ENCODE measurements around the gene FAR1.

The FAR1 gene

GRCh38 chr11:13676576-13676975, 8.1 kb downstream of the FAR1 start:
- H2AFZ ChIP-seq (ENCODE audit: low read length): no peak overlapping the region
- H3K4me1 ChIP-seq (ENCODE audit: low read length): peaks cover 15% of the 10 kb centered on the region
- peaks cover 51% of the 10 kb centered on the region for H4K20me1 ChIP-seq (ENCODE audit: insufficient read depth, low read length)
- peaks cover 100% of the 10 kb centered on the region for H3K79me2 ChIP-seq (ENCODE audit: low read length)
- no peak for TF ChIP-seq EZH2 (optimal IDR thresholded peaks at IDR 0.05; ENCODE audit: low read depth, low read length)
- TF ChIP-seq, protein P1, sequence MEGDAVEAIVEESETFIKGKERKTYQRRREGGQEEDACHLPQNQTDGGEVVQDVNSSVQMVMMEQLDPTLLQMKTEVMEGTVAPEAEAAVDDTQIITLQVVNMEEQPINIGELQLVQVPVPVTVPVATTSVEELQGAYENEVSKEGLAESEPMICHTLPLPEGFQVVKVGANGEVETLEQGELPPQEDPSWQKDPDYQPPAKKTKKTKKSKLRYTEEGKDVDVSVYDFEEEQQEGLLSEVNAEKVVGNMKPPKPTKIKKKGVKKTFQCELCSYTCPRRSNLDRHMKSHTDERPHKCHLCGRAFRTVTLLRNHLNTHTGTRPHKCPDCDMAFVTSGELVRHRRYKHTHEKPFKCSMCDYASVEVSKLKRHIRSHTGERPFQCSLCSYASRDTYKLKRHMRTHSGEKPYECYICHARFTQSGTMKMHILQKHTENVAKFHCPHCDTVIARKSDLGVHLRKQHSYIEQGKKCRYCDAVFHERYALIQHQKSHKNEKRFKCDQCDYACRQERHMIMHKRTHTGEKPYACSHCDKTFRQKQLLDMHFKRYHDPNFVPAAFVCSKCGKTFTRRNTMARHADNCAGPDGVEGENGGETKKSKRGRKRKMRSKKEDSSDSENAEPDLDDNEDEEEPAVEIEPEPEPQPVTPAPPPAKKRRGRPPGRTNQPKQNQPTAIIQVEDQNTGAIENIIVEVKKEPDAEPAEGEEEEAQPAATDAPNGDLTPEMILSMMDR (IDR thresholded peaks at IDR 0.05; ENCODE audit: low read length): no peak
- TF ChIP-seq EZH2phosphoT487 (IDR thresholded peaks at IDR 0.05; ENCODE audit: low read length): no peak
- no peaks in the 10 kb centered on the region for H3K27me3 ChIP-seq (replicated peaks; ENCODE audit: insufficient read depth, low read length)
- H3K4me2 ChIP-seq (ENCODE audit: low read depth, low read length): no peak overlapping the region
- H3K9me2 ChIP-seq (replicated peaks; ENCODE audit: insufficient read depth, low read length): no peaks in the 10 kb centered on the region
- H3K27ac ChIP-seq (ENCODE audit: low read length): no peak overlapping the region
- H3K4me3 ChIP-seq (ENCODE audit: low read length): no peak overlapping the region
- no peaks in the 10 kb centered on the region for H3K9me3 ChIP-seq (replicated peaks; ENCODE audit: insufficient read depth, low read length)
- H3K9ac ChIP-seq (ENCODE audit: low read length): no peak overlapping the region
- H3F3A ChIP-seq (ENCODE audit: insufficient read depth, low read length): no peaks in the 10 kb centered on the region; the same call in 1 of the 2 replicates
- 0 out of 2 replicates have a peak, but pooled peaks cover 1% of the 10 kb centered on the region for H3K36me3 ChIP-seq (replicated peaks; ENCODE audit: insufficient read depth, low read length)
- no peak for DNase-seq

DNA sequence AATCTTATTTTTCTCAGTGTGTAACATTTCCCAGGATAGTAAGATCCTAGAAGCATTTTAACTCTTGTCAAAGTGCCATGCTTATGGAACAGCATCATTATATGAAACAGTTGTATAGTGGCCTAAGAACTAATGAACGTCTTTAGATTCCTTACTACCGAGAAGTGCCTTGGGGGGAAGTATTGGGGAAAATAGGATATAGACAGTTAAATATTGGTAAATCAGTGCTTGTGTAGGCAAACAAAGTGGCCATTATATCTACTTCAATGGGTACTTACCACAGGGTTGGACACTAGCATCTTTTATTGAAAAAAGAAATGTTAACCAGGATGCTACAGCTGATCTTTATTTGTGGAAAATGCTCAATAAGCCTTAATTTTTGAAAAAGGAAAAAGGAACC, 11.3 kb downstream of the FAR1 start:
- no peak overlapping the region for H2AFZ ChIP-seq (ENCODE audit: low read length)
- H3K9me2 ChIP-seq (replicated peaks; ENCODE audit: insufficient read depth, low read length): no peaks in the 10 kb centered on the region
- H3K9ac ChIP-seq (ENCODE audit: low read length): no peak overlapping the region
- no peaks in the 10 kb centered on the region; the same call in 1 of the 2 replicates for H3F3A ChIP-seq (ENCODE audit: insufficient read depth, low read length)
- H3K27me3 ChIP-seq (replicated peaks; ENCODE audit: insufficient read depth, low read length): no peaks in the 10 kb centered on the region
- H3K4me2 ChIP-seq (ENCODE audit: low read depth, low read length): no peak overlapping the region
- no peak overlapping the region for H3K4me3 ChIP-seq (ENCODE audit: low read length)
- H3K4me1 ChIP-seq (ENCODE audit: low read length): no peaks in the 10 kb centered on the region
- DNase-seq: no peak
- no peaks in the 10 kb centered on the region for H3K36me3 ChIP-seq (replicated peaks; ENCODE audit: insufficient read depth, low read length)
- no peak overlapping the region for H3K27ac ChIP-seq (ENCODE audit: low read length)
- H3K79me2 ChIP-seq (ENCODE audit: low read length): peaks cover 100% of the 10 kb centered on the region
- peaks cover 66% of the 10 kb centered on the region for H4K20me1 ChIP-seq (ENCODE audit: insufficient read depth, low read length)
- H3K9me3 ChIP-seq (replicated peaks; ENCODE audit: insufficient read depth, low read length): no peaks in the 10 kb centered on the region
- TF ChIP-seq, protein P1 (IDR thresholded peaks at IDR 0.05; ENCODE audit: low read length): no peak
- TF ChIP-seq EZH2phosphoT487 (IDR thresholded peaks at IDR 0.05; ENCODE audit: low read length) (no peak), EZH2 (optimal IDR thresholded peaks at IDR 0.05; ENCODE audit: low read depth, low read length) (no peak)

DNA sequence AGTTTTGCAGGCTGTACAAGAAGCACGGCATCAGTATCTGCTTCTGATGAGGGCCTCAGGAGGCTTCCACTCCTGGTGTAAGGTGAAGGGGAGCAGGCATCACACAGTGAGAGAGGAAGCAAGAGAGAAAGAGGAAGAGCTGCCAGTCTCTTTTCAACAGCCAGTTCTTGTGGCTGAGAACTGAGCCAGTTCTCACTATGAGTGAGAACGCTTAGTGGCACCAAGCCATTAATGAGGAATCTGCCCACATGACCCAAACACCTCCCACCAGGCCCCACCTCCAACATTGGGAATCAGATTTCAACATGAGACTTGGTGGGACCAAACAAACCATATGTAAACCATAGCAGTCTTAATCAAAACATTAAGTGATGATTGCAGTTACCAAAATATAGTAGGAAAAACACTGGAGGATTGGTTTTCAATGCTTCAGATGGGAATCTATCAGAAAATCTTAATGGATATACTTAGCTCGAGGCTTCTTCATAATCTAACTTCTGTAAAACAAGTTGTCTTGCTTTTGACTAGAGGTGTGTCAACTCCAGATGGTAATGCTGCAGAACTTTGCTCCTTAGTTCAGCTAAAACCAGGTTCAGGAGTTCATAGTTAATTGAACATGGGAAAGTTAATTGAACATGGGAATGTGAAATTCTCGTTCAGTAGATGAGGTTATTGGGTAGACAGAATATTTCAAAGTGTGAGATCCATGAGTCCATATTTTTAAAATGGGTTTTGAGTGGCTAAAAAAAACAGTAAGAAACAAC, 12.2 kb downstream of the FAR1 start:
- no peaks in the 10 kb centered on the region for H3K4me1 ChIP-seq (ENCODE audit: low read length)
- no peak overlapping the region for H2AFZ ChIP-seq (ENCODE audit: low read length)
- H4K20me1 ChIP-seq (ENCODE audit: insufficient read depth, low read length): peaks cover 57% of the 10 kb centered on the region
- H3K27me3 ChIP-seq (replicated peaks; ENCODE audit: insufficient read depth, low read length): no peaks in the 10 kb centered on the region
- no peak for DNase-seq
- no peak overlapping the region for H3K27ac ChIP-seq (ENCODE audit: low read length)
- TF ChIP-seq, protein P1 (IDR thresholded peaks at IDR 0.05; ENCODE audit: low read length): no peak
- no peak for TF ChIP-seq EZH2 (optimal IDR thresholded peaks at IDR 0.05; ENCODE audit: low read depth, low read length)
- TF ChIP-seq EZH2phosphoT487 (IDR thresholded peaks at IDR 0.05; ENCODE audit: low read length): no peak
- H3K4me2 ChIP-seq (ENCODE audit: low read depth, low read length): no peak overlapping the region
- H3F3A ChIP-seq (ENCODE audit: insufficient read depth, low read length): no peaks in the 10 kb centered on the region; the same call in 1 of the 2 replicates
- H3K4me3 ChIP-seq (ENCODE audit: low read length): no peak overlapping the region
- H3K79me2 ChIP-seq (ENCODE audit: low read length): peaks cover 100% of the 10 kb centered on the region
- no peak overlapping the region for H3K9ac ChIP-seq (ENCODE audit: low read length)
- H3K9me2 ChIP-seq (replicated peaks; ENCODE audit: insufficient read depth, low read length): no peaks in the 10 kb centered on the region
- no peaks in the 10 kb centered on the region for H3K36me3 ChIP-seq (replicated peaks; ENCODE audit: insufficient read depth, low read length)
- H3K9me3 ChIP-seq (replicated peaks; ENCODE audit: insufficient read depth, low read length): no peaks in the 10 kb centered on the region

Data from MM.1S (cell line).